HFFc6 (cell line): ENCODE results near the gene ZBTB39. TPM values are rescaled to one million over a fixed set of nuclear protein-coding genes. Genes with fewer than 3 reads are reported as not detected.
"Not testable (repeated sequence)": the region's sequence is repeated elsewhere in the genome, so short reads cannot be mapped to it uniquely, and the experiment has no call there.

Experiments used
- DNase-seq: peaks from one replicate; pipeline ENCODE4 v3.0.0-alpha.2; 2018
- H3K27ac Mint-ChIP-seq: 2 replicates; pipeline ENCODE4 v1.8.0; 2020; ENCODE audit warnings: mild to moderate bottlenecking, mixed read lengths
- H3K27me3 Mint-ChIP-seq: 2 replicates; pipeline ENCODE4 v1.8.0; 2021; ENCODE audit warnings: mild to moderate bottlenecking, moderate library complexity, mixed read lengths; ENCODE audit not compliant: insufficient read depth
- H3K36me3 Mint-ChIP-seq: 2 replicates; pipeline ENCODE4 v1.8.0; 2021; ENCODE audit warnings: low read depth, mixed read lengths
- H3K4me1 Mint-ChIP-seq: 2 replicates; pipeline ENCODE4 v1.8.0; 2020; ENCODE audit warnings: low read depth, mixed read lengths
- H3K4me3 Mint-ChIP-seq: 2 replicates; pipeline ENCODE4 v1.8.0; 2020; ENCODE audit warnings: mild to moderate bottlenecking, moderate library complexity, mixed read lengths
- H3K9me3 Mint-ChIP-seq: 2 replicates; pipeline ENCODE4 v1.8.0; 2020; ENCODE audit warnings: mild to moderate bottlenecking, mixed read lengths
- long read RNA-seq: library from polyadenylated mRNA; unstranded; transcript quantifications from one replicate; pipeline ENCODE4 v2.0.0, GENCODE V29; 2019
- total RNA-seq, 6 experiments: library from RNA; stranded (reverse); fragmentation: NEBNext Ultra II Directional; extraction: Animal tissue kit (Norgen Biotek cat#: 25700); gene quantifications; 2 replicates in 1 of 6; 3 replicates in 5 of 6; pipeline ENCODE4 v1.2.3, GENCODE V29; 2021
- TF ChIP-seq, protein P1 (sequence below): fragments of 200-600 bp; sonication (generic); IDR thresholded peaks from 2 replicates; pipeline ENCODE4 v1.5.0; 2021; ENCODE audit warnings: antibody characterized with exemption, mild to moderate bottlenecking

The ZBTB39 gene, protein sequence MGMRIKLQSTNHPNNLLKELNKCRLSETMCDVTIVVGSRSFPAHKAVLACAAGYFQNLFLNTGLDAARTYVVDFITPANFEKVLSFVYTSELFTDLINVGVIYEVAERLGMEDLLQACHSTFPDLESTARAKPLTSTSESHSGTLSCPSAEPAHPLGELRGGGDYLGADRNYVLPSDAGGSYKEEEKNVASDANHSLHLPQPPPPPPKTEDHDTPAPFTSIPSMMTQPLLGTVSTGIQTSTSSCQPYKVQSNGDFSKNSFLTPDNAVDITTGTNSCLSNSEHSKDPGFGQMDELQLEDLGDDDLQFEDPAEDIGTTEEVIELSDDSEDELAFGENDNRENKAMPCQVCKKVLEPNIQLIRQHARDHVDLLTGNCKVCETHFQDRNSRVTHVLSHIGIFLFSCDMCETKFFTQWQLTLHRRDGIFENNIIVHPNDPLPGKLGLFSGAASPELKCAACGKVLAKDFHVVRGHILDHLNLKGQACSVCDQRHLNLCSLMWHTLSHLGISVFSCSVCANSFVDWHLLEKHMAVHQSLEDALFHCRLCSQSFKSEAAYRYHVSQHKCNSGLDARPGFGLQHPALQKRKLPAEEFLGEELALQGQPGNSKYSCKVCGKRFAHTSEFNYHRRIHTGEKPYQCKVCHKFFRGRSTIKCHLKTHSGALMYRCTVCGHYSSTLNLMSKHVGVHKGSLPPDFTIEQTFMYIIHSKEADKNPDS
- total RNA-seq, result 1 to 10 TPM; 3.6 to 4.6 (median 3.9) TPM
- long read RNA-seq, full-length matches to known transcripts, result 2 of 3 reads
- long read RNA-seq, partial matches to known transcripts, result 0 of 3 reads
- long read RNA-seq, other reads (novel, unspliced or antisense), result 1 of 3 reads

DNA sequence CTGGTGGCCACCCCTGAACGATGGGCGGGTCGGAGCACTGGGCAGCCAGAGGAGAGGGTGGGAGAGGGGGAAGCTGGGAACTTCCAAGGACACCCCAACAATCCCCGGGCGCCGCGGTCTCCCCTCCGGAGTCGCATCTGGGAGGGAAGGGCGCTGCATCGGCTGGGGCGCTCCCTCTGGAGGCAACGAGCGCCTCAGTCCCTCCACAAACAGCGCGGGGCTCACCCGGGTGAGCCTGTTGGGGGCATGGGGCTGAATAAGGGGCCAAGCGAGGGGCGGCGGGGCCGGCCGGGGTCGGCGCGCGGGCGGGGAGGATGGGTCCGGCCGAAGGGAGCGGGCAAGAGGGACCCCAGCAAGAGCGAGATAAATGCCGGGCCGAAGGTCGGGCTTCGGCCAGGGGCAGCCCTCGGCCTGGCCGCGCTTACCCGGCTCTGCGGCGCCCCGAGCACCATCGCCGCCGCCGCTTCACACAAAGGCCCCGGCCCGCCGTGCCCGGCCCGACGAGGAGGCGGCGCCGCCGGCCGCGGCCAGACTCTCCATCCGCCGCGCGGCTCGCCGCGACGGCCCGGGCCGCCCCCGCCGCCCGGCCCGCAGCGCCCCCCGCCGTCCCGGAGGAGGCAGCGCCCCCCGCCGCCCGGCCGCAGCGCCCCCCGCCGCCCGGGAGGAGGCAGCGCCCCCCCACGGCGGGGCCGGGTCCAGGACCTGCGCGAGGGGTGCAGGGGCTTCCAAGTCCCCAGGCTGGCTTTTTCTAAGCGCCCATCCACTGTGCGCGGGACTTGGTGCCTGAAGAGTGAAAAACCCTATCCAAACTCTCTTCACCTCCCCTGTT, at the start of gene ZBTB39:
Gene ZBTB39, minus strand, starts transcription at position 567 of the 829 bp plus-strand sequence. CDS start 1,629 bp downstream, outside the sequence.
- Mint-ChIP-seq H3K27me3 (no peaks in the 10 kb centered on the region), H3K4me1 (peaks cover 50% of the 10 kb centered on the region), H3K27ac (peak within 1 kb of the TSS; percentile 71), H3K4me3 (peak within 1 kb of the TSS; percentile 89), H3K36me3 (peaks cover 13% of the 10 kb centered on the region), H3K9me3 (no peaks in the 10 kb centered on the region)
- TF ChIP-seq, protein P1, sequence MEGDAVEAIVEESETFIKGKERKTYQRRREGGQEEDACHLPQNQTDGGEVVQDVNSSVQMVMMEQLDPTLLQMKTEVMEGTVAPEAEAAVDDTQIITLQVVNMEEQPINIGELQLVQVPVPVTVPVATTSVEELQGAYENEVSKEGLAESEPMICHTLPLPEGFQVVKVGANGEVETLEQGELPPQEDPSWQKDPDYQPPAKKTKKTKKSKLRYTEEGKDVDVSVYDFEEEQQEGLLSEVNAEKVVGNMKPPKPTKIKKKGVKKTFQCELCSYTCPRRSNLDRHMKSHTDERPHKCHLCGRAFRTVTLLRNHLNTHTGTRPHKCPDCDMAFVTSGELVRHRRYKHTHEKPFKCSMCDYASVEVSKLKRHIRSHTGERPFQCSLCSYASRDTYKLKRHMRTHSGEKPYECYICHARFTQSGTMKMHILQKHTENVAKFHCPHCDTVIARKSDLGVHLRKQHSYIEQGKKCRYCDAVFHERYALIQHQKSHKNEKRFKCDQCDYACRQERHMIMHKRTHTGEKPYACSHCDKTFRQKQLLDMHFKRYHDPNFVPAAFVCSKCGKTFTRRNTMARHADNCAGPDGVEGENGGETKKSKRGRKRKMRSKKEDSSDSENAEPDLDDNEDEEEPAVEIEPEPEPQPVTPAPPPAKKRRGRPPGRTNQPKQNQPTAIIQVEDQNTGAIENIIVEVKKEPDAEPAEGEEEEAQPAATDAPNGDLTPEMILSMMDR, result peak; percentile 76
- DNase-seq, result peak; percentile 13

DNA sequence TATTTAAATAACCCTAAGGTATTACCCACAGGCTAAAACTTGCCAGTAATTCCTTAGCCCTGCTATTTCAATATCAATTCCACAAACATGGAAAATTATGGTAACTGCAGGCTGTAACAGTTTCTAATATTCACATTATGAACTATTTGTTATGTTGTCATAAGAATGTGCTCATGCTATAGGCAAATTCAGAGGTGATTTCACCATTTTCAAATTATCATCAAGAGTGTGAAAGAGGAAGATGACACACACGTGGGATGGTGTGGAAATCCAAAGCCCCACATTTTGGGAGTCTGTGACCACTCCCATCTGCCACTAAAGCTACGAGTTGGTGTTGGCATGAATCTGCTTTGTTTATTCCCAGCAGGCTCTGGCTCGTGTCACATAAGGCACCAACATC, 49.5 kb upstream of the ZBTB39 start:
- Mint-ChIP-seq H3K4me1 (no peaks in the 10 kb centered on the region), H3K27me3 (no peaks in the 10 kb centered on the region)
- DNase-seq, result no peak

DNA sequence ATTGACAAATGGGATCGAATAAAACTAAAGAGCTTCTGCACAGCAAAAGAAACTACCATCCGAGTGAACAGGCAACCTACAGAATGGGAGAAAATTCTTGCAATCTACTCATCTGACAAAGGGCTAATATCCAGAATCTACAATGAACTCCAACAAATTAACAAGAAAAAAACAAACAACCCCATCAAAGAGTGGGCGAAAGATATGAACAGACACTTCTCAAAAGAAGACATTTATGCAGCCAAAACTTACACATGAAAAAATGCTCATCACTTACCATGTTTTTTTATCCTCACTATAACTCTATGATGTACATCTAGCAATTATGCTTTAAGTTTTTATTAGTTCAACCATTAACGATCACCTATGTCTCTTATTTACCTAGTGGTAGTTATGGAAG, 47.6 kb upstream of the ZBTB39 start:
- H3K27me3 Mint-ChIP-seq, H3K27ac Mint-ChIP-seq, H3K9me3 Mint-ChIP-seq, DNase-seq, H3K4me1 Mint-ChIP-seq, H3K4me3 Mint-ChIP-seq: not testable (repeated sequence)
- H3K36me3 Mint-ChIP-seq, result peaks cover 21% of the 10 kb centered on the region

More for the DNA sequence above, 49.5 kb upstream of the ZBTB39 start:
- Mint-ChIP-seq H3K9me3 (no peaks in the 10 kb centered on the region), H3K36me3 (peaks cover 22% of the 10 kb centered on the region), H3K4me3 (no peak overlapping the region), H3K27ac (no peak overlapping the region)
- TF ChIP-seq, protein P1, result no peak

DNA sequence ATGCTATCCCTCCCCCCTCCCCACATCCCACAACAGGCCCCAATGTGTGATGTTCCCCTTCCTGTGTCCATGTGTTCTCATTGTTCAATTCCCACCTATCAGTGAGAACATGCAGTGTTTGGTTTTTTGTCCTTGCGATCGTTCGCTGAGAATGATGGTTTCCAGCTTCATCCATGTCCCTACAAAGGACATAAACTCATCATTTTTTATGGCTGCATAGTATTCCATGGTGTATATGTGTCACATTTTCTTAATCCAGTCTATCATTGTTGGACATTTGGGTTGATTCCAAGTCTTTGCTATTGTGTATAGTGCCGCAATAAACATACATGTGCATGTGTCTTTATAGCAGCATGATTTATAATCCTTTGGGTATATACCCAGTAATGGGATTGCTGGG, 46.8 kb upstream of the ZBTB39 start:
- peaks cover 13% of the 10 kb centered on the region for H3K36me3 Mint-ChIP-seq
- H3K4me3 Mint-ChIP-seq, H3K4me1 Mint-ChIP-seq, H3K9me3 Mint-ChIP-seq, H3K27ac Mint-ChIP-seq, H3K27me3 Mint-ChIP-seq, DNase-seq: not testable (repeated sequence)

DNA sequence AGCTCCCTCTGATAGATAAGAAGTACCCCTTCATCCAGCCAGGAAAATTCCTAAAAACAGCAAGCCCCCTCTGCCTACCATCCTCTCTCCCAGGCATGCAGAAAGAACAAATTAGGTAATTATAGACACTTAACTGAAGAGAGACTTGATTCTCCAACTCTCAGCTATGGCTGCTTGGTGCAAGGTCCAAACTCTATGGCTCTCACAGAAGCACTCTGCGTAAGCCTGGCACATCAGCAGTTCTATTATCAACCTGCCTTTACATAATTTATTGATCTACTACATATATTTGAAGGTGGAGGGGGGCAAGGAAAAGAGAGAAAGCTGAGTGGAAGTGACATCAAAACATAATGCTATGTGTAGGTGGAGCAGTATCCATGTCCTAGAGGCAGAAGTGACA, 44.7 kb upstream of the ZBTB39 start:
- TF ChIP-seq, protein P1, result no peak
- no peak overlapping the region for H3K4me3 Mint-ChIP-seq
- peaks cover 5% of the 10 kb centered on the region; the same call in 1 of the 2 replicates for H3K36me3 Mint-ChIP-seq
- H3K27me3 Mint-ChIP-seq, result peaks cover 5% of the 10 kb centered on the region
- peaks cover 30% of the 10 kb centered on the region for H3K4me1 Mint-ChIP-seq
- H3K27ac Mint-ChIP-seq, result no peak overlapping the region
- DNase-seq, result no peak
- H3K9me3 Mint-ChIP-seq, result no peaks in the 10 kb centered on the region

DNA sequence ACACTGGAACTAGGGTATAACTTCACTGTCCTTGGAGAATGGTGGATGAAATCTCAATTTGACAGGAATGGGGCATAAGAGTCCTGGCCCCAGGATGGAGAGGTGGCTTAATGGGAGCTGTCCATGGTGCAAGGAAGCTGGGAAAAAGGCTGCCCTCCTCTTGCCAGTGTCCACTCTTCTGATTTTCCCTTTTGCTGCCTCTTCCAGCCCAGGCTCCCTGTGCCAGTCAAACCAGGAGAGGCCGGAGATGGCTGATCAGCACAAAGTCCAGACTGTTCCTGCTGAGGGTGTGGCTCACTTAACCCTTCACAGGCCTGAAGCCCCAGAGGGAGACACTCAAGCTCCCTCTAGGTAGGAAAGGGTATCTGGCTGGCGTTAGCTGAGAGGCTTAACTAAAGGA, 43.5 kb upstream of the ZBTB39 start, which contains the start of gene MYO1A:
Gene MYO1A, minus strand, starts transcription at position 240 of the 400 bp plus-strand sequence. CDS start 1,806 bp downstream, outside the sequence.
- H3K36me3 Mint-ChIP-seq, result peaks cover 5% of the 10 kb centered on the region; the same call in 1 of the 2 replicates
- peaks cover 10% of the 10 kb centered on the region for H3K27me3 Mint-ChIP-seq

More for the DNA sequence above, 43.5 kb upstream of the ZBTB39 start, which contains the start of gene MYO1A:
- no peak within 1 kb of the TSS for H3K27ac Mint-ChIP-seq
- H3K4me1 Mint-ChIP-seq, result peaks cover 40% of the 10 kb centered on the region
- H3K4me3 Mint-ChIP-seq, result no peak within 1 kb of the TSS
- TF ChIP-seq, protein P1, result no peak
- peak; percentile 15 for DNase-seq
- no peaks in the 10 kb centered on the region for H3K9me3 Mint-ChIP-seq
